Myocyte (in vitro differentiated cells): ENCODE results near the gene AGL. TPM values are rescaled to one million over a fixed set of nuclear protein-coding genes. Genes with fewer than 3 reads are reported as not detected.
"Not testable (repeated sequence)": the region's sequence is repeated elsewhere in the genome, so short reads cannot be mapped to it uniquely, and the experiment has no call there.

ENCODE experiments used
- DNase-seq: peaks from one replicate; pipeline ENCODE4 v3.0.0-alpha.2; 2012; ENCODE audit warnings: low read depth
- total RNA-seq: library from RNA; depleted of rRNA; stranded (reverse); fragments of >200 nt; gene quantifications from 2 replicates; pipeline ENCODE4 v1.2.3, GENCODE V29; 2014

The AGL gene
- total RNA-seq, 1 donor from 2014 or later = 82.8 TPM

DNA sequence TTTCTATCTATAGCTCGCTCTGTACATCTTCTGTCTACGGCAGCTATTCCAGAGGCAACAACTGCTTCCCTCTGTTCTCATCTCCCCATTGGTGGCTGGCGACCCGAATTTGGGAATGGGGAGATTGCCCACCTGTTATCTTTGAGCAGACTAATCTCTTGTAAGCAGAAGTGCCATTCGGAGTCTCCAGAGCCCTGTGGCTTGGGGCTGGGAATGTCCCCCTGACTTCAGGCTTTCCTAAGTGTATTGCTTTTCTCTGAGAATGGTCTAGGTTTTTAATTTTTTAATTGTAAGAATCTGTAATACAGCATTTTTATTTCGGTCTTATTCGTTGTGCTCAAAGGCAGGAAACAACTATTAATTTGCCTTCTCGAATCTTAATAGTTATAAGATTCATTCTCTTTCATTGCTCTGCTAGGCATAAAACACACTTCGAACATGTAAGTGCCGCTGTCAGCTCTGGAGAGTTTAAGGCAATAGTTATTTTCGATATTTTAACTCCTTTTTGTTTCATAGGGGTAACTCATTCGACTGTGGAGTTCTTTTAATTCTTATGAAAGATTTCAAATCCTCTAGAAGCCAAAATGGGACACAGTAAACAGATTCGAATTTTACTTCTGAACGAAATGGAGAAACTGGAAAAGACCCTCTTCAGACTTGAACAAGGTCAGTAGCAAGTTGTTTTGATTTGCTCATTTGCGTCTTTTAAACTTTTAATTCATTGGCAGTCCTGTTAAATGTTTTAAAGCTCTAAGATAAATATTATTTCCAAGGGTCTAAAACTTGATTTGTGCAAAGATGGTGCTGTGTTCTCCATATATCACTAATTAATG lies 514 bp downstream of the AGL start:
- DNase-seq = no peak

DNA sequence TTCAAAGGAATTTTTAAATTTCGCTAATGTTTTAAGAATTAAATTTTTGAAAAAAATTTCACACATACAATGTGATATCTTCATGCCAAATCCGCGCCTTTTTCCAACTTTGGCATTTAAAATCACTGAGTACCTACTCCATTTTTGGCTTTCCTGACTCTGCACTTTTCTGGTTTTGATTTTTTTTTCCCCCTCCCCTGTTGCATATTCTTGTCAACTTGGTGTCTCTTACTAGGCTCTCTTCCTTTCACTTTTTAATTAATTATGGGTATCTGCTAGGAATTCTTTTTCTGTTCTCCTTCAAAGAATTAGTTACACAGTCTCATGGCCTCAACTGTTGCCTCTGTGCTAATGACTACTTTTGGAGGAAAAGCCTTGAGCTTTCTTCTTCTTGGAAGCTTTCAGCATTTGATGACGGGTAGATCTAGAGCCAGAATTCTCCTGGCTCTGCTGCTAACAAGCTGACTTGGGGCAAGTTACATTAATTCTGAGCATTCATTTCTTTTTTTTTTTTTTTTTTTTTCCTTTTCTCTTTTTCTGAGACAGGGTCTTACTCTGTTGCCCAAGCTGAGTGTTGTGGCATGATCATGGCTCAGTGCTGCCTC lies 1.8 kb downstream of the AGL start:
- DNase-seq = no peak

DNA sequence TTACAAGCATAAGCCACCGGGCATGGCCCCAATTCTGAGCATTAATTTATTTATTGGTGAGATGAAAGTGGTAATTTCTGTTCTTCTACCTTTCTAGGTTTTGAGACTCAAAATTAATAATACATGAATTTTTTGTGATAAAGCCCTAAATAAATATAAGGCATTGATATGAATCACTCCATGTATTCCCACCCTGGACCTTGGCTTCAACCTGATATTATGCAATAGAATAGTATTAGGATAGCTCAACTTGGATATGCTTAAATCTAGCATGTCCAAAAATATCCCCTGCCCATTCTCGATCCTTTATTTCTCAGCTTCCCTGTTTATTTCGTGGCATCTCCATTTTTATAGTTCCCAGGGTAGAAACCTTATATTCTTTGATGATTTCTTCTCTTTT lies 2.5 kb downstream of the AGL start:
- no peak for DNase-seq

DNA sequence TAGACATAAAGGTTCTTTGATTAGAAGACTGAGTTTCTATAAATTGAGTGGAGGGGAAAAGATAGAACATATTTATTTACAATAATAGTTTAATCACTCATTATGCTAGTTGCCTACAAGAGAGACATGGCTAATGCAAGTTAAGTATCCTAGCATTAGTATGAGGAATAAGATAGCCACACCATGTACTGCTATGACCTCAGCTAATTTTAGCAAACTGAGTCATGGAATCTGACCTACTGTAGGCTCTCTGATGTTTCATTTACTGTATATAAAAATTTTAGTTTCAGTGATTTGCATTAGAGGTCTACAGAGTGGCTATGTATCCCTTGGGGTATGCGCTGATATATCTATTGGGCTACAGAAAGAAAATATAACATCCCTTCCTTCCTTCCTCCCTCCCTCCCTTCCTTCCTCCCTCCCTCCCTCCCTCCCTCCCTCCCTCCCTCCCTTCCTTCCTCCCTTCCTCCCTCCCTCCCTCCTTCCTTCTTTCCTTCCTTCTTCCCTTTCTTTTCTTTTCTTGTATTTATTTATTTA lies 5.8 kb downstream of the AGL start:
- DNase-seq = peak; percentile 50

DNA sequence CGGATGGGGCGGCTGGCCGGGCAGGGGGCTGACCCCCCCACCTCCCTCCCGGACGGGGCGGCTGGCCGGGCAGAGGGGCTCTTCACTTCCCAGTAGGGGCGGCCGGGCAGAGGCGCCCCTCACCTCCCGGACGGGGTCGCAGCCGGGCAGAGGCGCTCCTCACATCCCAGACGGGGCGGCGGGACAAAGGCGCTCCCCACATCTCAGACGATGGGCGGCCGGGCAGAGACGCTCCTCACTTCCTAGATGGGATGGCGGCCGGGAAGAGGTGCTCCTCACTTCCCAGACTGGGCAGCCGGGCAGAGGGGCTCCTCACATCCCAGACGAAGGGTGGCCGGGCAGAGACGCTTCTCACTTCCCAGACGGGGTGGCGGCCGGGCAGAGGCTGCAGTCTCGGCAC lies 6.9 kb downstream of the AGL start:
- not testable (repeated sequence) for DNase-seq

DNA sequence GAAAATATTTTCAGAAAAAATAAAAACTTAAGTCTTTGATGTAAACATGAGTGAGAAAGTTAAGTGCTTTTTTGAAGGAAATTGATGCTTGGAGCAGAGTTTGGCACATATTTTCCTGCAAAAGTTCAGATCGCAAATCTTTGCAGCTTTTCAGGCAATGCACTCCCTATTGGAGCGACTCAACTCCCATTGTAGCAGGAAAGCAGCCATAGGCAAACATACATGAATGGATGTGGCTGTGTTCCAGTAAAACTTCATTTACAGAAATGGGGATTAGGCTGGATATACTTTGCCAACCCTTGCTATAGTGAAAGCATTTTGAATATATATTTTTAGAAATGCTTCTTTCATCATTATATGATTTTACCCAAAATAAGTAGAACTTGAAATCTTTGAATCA lies 8.1 kb downstream of the AGL start:
- DNase-seq = no peak

DNA sequence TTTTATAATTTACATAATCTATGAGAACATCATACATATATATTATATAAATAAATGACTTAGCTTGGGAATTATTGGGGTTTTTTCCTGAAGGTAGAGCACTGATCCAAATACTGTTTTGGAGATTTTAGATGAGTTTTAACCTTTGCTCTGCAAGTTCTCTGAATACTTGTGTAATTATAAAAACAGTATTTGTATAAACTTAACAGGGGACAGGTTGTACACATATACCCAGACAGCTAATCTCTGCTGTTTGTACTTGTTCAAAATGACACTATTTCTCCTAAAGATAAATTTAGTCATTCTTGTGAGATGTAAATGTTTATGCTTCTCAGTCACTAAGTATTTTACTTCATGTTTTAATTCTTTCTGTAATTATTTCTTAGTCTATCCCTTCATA lies 8.7 kb downstream of the AGL start:
- DNase-seq = no peak

DNA sequence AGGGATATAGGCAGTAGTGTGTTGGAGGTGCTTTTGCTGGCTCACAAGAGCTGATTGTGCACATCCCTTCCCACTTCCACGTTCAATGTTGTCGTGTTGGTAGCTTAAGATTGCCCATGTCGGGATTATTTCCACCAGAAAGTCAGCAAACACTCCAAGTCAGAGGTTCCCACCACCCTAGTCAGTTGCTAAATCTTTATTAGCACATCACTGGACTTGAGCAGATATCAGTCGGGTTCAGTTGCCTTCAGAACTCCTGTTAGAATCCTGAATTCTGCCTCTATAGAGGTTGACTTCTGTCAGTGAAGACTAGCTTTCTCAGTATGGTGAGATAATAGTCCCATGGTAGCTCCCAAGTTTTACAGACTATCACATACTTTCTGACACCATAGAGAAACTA lies 10.5 kb downstream of the AGL start:
- DNase-seq = no peak

DNA sequence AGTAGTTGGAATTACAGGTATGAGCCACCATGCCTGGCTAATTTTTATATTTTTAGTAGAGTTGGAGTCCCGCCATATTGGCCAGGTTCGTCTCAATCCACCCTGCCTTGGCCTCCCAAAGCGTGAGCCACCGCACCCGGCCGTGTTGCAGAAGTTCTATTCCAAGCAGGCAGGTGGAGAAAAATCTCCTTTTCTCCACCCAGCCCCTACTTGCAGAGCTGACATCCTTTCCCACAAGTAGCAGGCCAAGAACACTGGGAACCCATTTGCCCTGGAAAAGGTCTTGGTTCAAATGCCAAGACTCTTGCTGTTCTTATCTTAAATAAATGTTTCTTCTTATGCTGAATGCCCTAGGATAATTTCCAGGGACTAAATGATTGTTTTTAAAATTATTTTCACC lies 17.5 kb downstream of the AGL start:
- no peak for DNase-seq

DNA sequence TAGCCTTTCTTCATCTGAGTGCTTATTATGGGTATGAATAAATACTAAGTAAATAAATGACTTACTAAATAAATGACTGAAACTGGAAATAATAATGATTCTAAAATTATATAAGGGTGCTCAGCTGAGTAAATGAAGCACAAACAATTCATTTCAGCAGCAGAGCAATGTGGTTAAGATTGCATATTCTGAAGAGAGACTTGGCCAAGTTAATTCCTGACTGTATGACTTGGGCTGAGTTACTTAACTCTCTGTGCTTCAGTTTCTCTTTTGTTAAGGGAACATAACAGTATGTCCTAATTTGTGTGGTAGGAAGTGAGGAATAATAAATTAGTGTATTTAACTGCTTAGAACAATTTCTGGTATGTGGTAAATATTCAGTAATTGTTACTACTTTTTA lies 19.1 kb downstream of the AGL start:
- DNase-seq = no peak

DNA sequence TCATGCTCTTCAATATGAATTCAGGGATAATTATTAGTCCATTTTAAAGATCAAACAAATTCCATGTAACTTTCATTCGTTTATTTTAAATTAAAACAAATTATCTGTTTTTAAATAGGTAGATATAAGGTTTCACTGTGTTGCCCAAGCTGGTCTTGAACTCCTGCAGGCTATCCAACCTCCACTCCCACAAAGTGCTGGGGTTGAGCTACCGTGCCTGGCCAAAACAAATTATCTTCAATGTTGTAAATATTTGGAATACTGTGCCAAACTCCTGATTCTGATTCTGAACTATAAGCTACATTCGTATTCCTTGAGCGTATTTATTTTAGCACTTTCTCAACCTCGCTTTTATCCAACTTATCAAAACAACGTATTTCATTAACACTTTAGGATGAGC lies 19.6 kb downstream of the AGL start:
- DNase-seq = no peak

DNA sequence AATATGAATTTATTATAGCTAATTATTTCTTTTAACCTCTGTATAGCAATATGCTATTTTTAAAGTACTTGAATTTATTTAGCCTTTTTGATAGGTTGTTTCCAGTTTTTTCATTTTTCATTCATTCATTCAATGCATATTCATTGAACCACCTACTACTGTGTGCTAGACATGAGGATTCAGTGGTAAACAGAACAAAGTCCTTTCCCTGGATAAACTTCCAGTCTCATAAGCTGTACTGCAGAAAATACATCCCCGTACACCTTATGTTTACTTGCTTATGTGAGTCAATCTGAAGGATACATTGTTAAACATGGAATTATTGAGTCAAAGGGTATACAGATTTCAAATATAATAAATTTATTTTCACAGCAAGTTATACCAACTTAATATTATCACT lies 21.9 kb downstream of the AGL start:
- DNase-seq = no peak

DNA sequence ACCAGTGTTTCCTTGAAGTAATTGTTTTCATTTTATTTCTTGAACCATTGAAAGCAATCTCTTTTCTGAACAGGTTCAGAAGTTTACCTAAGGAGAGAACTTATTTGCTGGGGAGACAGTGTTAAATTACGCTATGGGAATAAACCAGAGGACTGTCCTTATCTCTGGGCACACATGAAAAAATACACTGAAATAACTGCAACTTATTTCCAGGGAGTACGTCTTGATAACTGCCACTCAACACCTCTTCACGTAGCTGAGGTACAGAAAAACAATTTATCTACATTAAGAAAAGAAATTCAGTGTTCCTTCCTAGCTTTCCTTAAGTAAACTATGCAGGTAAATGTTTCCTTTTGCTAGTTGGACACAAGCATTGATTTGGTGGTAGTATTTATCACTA lies 27.4 kb downstream of the AGL start:
- DNase-seq = no peak

DNA sequence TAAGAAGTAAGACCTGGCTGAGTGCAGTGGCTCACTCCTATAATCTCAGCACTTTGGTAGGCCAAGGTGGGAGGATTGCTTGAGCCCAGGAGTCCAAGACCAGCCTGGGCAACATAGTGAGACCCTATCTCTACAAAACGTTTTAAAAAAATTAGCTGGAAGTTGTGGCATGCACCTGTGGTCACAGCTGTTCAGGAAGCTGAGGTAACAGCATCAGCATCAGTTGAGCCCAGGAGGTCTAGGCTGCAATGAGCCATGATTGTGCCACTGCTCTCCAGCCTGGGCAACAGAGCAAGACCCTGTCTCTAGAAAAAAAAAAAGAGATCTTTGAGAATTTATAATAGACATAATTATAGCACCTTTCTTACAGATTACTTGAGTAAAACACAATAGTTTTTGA lies 36.0 kb downstream of the AGL start:
- DNase-seq = no peak

DNA sequence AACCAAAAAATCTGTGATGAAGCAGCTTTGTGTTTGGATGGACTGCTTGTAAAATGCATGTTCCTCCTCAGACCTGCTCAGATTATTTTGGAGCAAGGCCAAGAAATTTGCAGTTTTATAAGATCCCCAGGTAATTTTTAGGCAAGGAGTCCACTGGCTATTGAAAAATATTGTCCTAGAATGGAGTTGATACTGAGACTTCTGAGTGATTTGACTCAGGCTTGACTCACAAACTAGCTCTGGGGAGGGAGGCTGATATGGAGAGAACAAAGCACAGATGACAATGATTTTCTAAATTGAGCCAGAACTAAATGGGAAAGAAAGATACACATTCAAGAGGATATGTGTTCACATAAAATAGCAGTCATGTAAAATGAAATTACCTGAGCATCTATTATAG lies 36.7 kb downstream of the AGL start:
- no peak for DNase-seq

DNA sequence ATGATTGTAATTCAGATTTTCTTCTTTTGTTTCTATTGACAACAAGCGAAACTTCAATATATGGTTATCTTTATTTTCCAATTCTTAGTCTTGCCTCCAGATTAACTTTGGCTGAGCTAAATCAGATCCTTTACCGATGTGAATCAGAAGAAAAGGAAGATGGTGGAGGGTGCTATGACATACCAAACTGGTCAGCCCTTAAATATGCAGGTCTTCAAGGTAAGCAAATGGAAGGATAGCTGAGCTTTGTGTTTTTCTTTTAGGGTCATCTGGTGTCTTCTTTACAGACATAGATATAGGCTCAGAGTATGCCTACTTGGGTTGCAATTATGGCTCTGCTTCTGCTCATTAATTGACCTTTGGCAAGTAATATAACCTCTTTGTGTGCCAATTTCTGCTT lies 37.7 kb downstream of the AGL start:
- DNase-seq = no peak

DNA sequence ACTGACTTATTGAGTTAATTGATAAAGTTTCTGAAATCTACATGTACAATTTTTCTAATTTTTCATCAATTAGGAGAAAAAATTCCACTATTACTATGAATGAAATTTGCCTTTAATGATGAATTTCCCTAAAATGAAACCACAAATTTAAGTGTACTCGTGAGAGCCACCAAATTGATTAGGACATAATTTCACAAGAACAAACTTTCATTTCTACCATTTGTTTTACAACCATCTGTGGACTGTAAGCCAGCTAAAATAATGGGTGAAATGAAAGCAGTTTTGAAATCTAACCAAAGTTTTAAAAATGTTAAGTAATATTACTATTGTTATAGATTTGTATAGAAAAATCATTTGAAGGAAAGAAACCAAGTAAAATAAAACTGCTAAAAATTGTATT lies 41.8 kb downstream of the AGL start:
- no peak for DNase-seq

DNA sequence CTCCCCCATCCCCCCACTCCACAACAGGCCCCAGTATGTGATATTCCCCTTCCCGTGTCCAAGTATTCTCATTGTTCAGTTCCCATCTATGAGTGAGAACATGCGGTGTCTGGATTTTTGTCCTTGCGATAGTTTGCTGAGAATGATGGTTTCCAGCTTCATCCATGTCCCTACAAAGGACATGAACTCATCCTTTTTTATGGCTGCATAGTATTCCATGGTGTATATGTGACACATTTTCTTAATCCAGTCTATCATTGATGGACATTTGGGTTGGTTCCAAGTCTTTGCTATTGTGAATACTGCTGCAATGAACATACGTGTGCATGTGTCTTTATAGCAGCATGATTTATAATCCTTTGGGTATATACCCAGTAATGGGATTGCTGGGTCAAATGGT lies 53.1 kb downstream of the AGL start:
- not testable (repeated sequence) for DNase-seq

DNA sequence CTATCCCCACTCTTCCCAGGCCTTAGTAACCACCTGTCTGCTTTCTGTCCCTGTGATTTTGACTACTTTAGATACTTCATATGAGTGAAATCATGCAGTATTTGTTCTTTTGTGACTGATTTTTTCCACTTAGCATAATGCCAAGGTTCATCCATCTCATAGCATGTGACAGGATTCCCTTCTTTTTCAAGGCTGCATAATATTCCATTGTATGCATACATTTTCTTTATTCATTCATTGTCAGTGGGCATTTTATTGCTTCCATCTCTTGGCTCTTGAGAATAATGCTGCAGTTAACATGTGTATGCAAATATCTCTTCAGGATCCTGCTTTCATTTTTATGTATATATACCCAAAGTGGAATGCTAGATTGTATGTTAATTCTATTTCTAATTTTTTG lies 56.4 kb downstream of the AGL start:
- no peak for DNase-seq

DNA sequence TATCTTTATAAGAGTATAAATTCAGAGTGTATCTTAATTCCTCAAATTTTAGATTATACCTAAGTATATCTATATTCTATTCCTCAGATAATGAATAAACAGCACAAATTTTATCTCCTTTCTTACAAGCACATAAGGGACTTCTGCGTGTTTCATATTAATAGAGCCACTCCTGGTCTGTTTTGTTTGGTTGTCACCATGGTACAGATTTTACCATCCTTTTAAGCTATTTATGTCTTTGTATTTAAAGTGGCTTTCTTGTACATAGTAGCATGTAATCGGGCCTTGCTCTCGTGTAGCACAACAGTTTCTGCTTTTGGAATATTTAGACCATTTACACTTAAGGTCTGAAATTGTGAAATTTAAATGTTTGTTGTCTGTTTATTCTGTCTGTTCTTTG lies 67.1 kb downstream of the AGL start:
- DNase-seq = no peak

DNA sequence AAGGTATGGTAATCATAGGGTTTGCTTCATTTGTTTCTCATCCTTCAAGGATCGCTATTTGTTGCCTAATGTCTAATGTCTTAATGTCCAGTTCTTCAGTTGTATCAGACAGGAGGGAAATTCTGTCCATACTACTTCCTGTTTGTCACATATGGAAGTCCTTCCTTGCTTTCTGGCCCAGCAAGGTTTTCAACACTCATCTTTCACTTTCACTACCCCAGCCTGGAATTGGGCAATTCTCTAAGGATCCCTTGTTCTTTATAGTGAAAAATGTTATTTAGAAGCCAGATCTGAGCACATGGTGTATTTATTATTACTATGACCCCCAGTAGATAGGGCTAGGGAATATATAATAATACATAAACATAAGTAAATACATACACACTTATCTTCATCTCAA lies 69.1 kb downstream of the AGL start:
- no peak for DNase-seq

DNA sequence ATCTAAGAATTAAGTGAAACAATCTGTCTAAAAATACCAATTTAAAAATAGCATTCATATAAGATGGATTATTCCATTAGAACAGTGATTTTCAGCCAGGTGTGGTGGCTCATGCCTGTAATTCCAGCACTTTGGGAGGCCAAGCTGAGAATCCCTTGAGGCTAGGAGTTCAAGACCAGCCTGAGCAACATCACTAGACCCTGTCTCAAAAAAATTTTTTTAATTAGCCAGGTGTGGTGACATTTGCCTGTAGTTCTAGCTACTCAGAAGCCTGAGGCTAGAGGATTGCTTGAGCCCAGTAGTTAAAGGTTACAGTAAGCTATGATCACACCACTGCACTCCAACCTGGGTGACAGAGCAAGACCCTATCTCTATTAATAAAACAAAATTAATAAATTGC lies 84.6 kb downstream of the AGL start:
- DNase-seq = no peak

DNA sequence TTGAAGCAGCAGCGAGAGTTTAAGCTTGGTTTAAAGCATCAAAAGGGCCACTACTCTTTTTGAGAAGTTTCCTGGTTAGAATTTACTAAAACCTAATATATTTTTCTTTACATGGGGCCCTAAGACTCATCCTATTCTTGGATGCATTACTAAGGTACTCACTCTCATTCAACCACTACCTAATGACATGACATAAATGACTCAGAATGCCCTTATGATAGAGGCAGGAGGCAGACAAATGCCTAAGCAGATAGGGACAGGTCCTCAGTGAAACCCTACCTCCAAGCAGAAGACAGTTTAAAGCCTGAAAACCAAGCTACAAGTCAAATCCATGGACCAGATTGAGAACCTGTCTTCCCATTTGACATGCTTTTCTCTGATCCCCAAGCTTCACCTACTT lies 85.4 kb downstream of the AGL start:
- no peak for DNase-seq
